Panc1 (cell line): Measurements from ENCODE around the gene ZNF654. TPM values are rescaled to one million over a fixed set of nuclear protein-coding genes. Genes with fewer than 3 reads are reported as not detected.

ENCODE experiments used
- ATAC-seq: fragments of 200-7000 bp; cut with Tn5 transposase; 2 replicates; pipeline ENCODE4 v1.9.1; 2020; ENCODE audit warnings: mild to moderate bottlenecking, moderate library complexity
- BruUV-seq: library from RNA; stranded (reverse); fragments of 400-500 nt; replicated peaks from 2 replicates; lab custom pipeline; 2021; lab: Mats Ljungman, UMichigan
- CTCF ChIA-PET: fragments of 300-600 bp; sonication (Branson Sonifier 250); formaldehyde crosslinking; loops from one replicate; lab custom pipeline; 2022; ENCODE audit warnings: antibody characterized with exemption; lab: Charles Lee
- POLR2A ChIA-PET: fragments of 300-600 bp; sonication (Branson Sonifier 250); formaldehyde crosslinking; loops from one replicate; lab custom pipeline; 2022; ENCODE audit warnings: antibody characterized with exemption; lab: Charles Lee
- DNase-seq: peaks from one replicate; pipeline ENCODE4 v3.0.0-alpha.2; 2010; ENCODE audit warnings: low read depth, low spot score
- H3K27ac ChIP-seq: 2 replicates; pipeline ENCODE4 v1.5.1; 2011; ENCODE audit warnings: mild to moderate bottlenecking, low read length, inconsistent platforms
- H3K27me3 ChIP-seq: fragments of 200-500 bp; sonication (Bioruptor generic); 2 replicates; pipeline ENCODE4 v1.6.0; 2014; ENCODE audit warnings: low read length, inconsistent platforms; ENCODE audit not compliant: control insufficient read depth, insufficient read depth
- H3K36me3 ChIP-seq: fragments of 200-500 bp; sonication (Bioruptor generic); 2 replicates; pipeline ENCODE4 v1.5.1; 2014; ENCODE audit warnings: inconsistent platforms, mild to moderate bottlenecking, low read length, moderate library complexity; ENCODE audit not compliant: control insufficient read depth, insufficient read depth
- H3K4me1 ChIP-seq: 2 replicates; pipeline ENCODE4 v1.5.1; 2011; ENCODE audit warnings: inconsistent platforms, mild to moderate bottlenecking, low read length, moderate library complexity; ENCODE audit not compliant: control insufficient read depth, insufficient read depth
- H3K4me3 ChIP-seq, 2 experiments: 2 replicates each; pipeline ENCODE4 v1.5.1; 2011 to 2012; ENCODE audit warnings: low read depth in 2 of 2, low read length in 2 of 2, mild to moderate bottlenecking in 2 of 2, inconsistent platforms in 1 of 2, moderate library complexity in 1 of 2
- H3K9me3 ChIP-seq: fragments of 200-500 bp; sonication (Bioruptor generic); 2 replicates; pipeline ENCODE4 v1.5.1; 2014; ENCODE audit warnings: low read depth, mild to moderate bottlenecking, inconsistent platforms, low read length, moderate library complexity; ENCODE audit not compliant: control insufficient read depth, insufficient read depth
- POLR2AphosphoS5 ChIP-seq: IDR thresholded peaks from 2 replicates; pipeline ENCODE4 v1.6.1; 2012; ENCODE audit warnings: mild to moderate bottlenecking, low read depth, low read length, moderate library complexity
- SIN3A ChIP-seq: IDR thresholded peaks from 2 replicates; pipeline ENCODE4 v1.6.1; 2012; ENCODE audit warnings: low read depth, mild to moderate bottlenecking, low read length, moderate library complexity, borderline replicate concordance; ENCODE audit not compliant: insufficient read depth
- TCF7L2 ChIP-seq: IDR thresholded peaks from 2 replicates; pipeline ENCODE4 v1.6.1; 2011; ENCODE audit warnings: mild to moderate bottlenecking, low read depth, low read length, inconsistent platforms
- in situ Hi-C: cut with HindIII; loops from 2 replicates; pipeline ENCODE4 v1.10.0; 2016; ENCODE audit warnings: low sequenced_read_pairs, low pct_unique_long_range_greater_than_20kb
- intact Hi-C: fragments of 100-400 bp; cut with micrococcal nuclease; formaldehyde crosslinking; loops from one replicate; pipeline ENCODE4 v1.10.0; 2022; ENCODE audit not compliant: unreplicated experiment
- total RNA-seq: library from RNA; stranded (reverse); gene quantifications from one replicate; pipeline ENCODE4 v1.2.1, GENCODE V29; 2021; ENCODE audit not compliant: unreplicated experiment
- TF ChIP-seq, protein P1 (sequence below), 2 experiments: IDR thresholded peaks; 2 replicates each; pipeline ENCODE4 v1.6.1; 2011 to 2012; ENCODE audit warnings: low read depth in 2 of 2, control low read depth in 1 of 2, low read length in 1 of 2, mild to moderate bottlenecking in 1 of 2, moderate library complexity in 1 of 2; ENCODE audit not compliant: insufficient read depth in 1 of 2
- TF ChIP-seq, protein P2 (sequence below): fragments of 450-650 bp; IDR thresholded peaks from 2 replicates; pipeline ENCODE4 v1.5.1; 2017; ENCODE audit warnings: mild to moderate bottlenecking

ZNF654 gene
- total RNA-seq, 1 experiment from 2014 or later = 10.0 TPM

DNA sequence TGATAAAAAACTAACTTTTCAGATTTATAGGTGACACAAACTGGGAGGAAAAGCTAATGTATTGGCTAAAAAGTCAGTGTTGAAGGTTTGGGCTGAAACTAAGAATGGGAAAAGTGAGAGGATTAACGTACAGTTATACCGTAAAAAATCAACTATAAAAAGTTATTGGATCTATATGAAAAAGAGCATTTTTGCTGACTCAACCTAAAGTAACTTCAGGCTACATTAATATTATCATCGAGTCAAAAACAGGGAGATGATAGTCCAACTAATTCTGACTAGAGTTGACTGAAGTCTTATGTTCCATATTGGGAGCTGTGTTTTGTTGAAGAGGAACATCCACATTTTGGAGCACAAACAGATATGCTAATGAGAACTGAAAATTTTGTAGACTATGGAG lies 19.9 kb downstream of the ZNF654 start:
- Histone ChIP-seq H3K36me3 (no peaks in the 10 kb centered on the region), H3K27ac (no peak overlapping the region), H3K27me3 (no peaks in the 10 kb centered on the region), H3K4me1 (no peaks in the 10 kb centered on the region), H3K9me3 (no peaks in the 10 kb centered on the region), H3K4me3 (no peak overlapping the region)
- ATAC-seq = no peak
- no peak for DNase-seq
- no peak for TF ChIP-seq TCF7L2
- no peak for TF ChIP-seq SIN3A
- TF ChIP-seq, protein P1, sequence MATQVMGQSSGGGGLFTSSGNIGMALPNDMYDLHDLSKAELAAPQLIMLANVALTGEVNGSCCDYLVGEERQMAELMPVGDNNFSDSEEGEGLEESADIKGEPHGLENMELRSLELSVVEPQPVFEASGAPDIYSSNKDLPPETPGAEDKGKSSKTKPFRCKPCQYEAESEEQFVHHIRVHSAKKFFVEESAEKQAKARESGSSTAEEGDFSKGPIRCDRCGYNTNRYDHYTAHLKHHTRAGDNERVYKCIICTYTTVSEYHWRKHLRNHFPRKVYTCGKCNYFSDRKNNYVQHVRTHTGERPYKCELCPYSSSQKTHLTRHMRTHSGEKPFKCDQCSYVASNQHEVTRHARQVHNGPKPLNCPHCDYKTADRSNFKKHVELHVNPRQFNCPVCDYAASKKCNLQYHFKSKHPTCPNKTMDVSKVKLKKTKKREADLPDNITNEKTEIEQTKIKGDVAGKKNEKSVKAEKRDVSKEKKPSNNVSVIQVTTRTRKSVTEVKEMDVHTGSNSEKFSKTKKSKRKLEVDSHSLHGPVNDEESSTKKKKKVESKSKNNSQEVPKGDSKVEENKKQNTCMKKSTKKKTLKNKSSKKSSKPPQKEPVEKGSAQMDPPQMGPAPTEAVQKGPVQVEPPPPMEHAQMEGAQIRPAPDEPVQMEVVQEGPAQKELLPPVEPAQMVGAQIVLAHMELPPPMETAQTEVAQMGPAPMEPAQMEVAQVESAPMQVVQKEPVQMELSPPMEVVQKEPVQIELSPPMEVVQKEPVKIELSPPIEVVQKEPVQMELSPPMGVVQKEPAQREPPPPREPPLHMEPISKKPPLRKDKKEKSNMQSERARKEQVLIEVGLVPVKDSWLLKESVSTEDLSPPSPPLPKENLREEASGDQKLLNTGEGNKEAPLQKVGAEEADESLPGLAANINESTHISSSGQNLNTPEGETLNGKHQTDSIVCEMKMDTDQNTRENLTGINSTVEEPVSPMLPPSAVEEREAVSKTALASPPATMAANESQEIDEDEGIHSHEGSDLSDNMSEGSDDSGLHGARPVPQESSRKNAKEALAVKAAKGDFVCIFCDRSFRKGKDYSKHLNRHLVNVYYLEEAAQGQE (IDR thresholded peaks at IDR 0.05; ENCODE audit: insufficient read depth in 1 of 2, low read depth in 2 of 2, low read length in 1 of 2) = no peak
- TF ChIP-seq POLR2AphosphoS5 = no peak
- TF ChIP-seq, protein P2, sequence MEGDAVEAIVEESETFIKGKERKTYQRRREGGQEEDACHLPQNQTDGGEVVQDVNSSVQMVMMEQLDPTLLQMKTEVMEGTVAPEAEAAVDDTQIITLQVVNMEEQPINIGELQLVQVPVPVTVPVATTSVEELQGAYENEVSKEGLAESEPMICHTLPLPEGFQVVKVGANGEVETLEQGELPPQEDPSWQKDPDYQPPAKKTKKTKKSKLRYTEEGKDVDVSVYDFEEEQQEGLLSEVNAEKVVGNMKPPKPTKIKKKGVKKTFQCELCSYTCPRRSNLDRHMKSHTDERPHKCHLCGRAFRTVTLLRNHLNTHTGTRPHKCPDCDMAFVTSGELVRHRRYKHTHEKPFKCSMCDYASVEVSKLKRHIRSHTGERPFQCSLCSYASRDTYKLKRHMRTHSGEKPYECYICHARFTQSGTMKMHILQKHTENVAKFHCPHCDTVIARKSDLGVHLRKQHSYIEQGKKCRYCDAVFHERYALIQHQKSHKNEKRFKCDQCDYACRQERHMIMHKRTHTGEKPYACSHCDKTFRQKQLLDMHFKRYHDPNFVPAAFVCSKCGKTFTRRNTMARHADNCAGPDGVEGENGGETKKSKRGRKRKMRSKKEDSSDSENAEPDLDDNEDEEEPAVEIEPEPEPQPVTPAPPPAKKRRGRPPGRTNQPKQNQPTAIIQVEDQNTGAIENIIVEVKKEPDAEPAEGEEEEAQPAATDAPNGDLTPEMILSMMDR = no peak
- POLR2A ChIA-PET = no interaction called here
- intact Hi-C loops (no loop called here), in situ Hi-C loops (no loop called here)
- no TSS peak for BruUV-seq
- CTCF ChIA-PET = no interaction called here

DNA sequence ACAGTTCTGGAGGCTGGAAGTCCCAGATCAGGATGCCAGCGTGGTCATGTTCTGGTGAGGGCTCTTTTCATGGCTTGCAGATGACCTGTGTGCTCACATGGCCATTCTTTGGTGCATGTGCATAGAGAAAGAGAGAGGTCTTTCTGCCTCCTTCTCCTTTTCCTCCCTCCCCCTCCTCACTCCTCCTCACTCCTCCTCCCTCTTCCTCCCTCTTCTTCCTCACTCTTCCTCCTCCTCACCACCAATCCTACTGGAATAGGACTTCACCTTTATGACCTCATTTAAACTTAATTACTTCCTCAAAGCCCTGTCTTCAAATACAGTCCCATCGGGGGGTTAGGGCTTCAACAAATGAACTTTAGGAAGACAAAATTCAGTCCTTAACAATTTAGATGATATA lies 23.8 kb downstream of the ZNF654 start:
- intact Hi-C loops = no loop called here
- no peak for ATAC-seq

More for the DNA sequence above, 23.8 kb downstream of the ZNF654 start:
- DNase-seq = no peak
- POLR2A ChIA-PET = no interaction called here
- no peaks in the 10 kb centered on the region for H3K4me1 ChIP-seq
- no peaks in the 10 kb centered on the region for H3K27me3 ChIP-seq
- H3K9me3 ChIP-seq = no peaks in the 10 kb centered on the region
- H3K36me3 ChIP-seq = no peaks in the 10 kb centered on the region; the same call in 1 of the 2 replicates
- no peak overlapping the region for H3K27ac ChIP-seq
- in situ Hi-C loops = no loop called here
- CTCF ChIA-PET = no interaction called here
- BruUV-seq = no TSS peak
- no peak overlapping the region for H3K4me3 ChIP-seq
- no peak for TF ChIP-seq TCF7L2
- TF ChIP-seq, protein P2 = no peak
